ENCODE data around the gene SEC24D.

SEC24D gene

GRCh38 chr4:118811832-118812231 lies 24.1 kb downstream of the SEC24D start:
- Histone ChIP-seq H3K4me2 (ENCODE audit: low read length, poor library complexity, severe bottlenecking) (no peak overlapping the region), H3K9ac (ENCODE audit: low read length) (peak overlapping the region; percentile 77), H3K36me3 (ENCODE audit: control insufficient read depth in 1 of 2, insufficient read depth in 2 of 2, low read depth in 1 of 2, low read length in 2 of 2) (peaks cover 44 to 93% of the 10 kb centered on the region in 2 experiments), H3K9me3 (ENCODE audit: control insufficient read depth, low read length) (no peaks in the 10 kb centered on the region), H4K8ac (ENCODE audit: low read length) (no peak overlapping the region), H3K14ac (ENCODE audit: low read length in 2 of 2) (no peak overlapping the region), H3K4ac (ENCODE audit: low read depth in 1 of 2, low read length in 2 of 2) (no peak overlapping the region), H3K4me1 (ENCODE audit: control insufficient read depth, insufficient read depth, low read depth, low read length) (no peaks in the 10 kb centered on the region), H2BK15ac (ENCODE audit: low read depth, poor library complexity, severe bottlenecking) (no peak overlapping the region), H2BK5ac (ENCODE audit: low read depth, low read length, poor library complexity, severe bottlenecking) (no peak overlapping the region), H2BK120ac (ENCODE audit: low read depth, low read length) (no peak overlapping the region), H3K23ac (ENCODE audit: low read length in 2 of 2) (no peak overlapping the region), H3K27me3 (ENCODE audit: control insufficient read depth in 1 of 2, insufficient read depth in 1 of 2, low read length in 2 of 2) (no peaks in the 10 kb centered on the region), H2AK5ac (ENCODE audit: low read length, severe bottlenecking) (no peak overlapping the region), H3K4me3 (ENCODE audit: insufficient read depth in 1 of 2, low read depth in 1 of 2, low read length in 2 of 2) (no peak overlapping the region), H3K27ac (ENCODE audit: low read length, poor library complexity, severe bottlenecking) (no peak overlapping the region), H4K91ac (ENCODE audit: low read length) (no peak overlapping the region), H2BK12ac (ENCODE audit: low read length in 2 of 2) (no peak overlapping the region), H2AFZ (ENCODE audit: low read depth, low read length) (no peak overlapping the region), H3K79me1 (replicated peaks; ENCODE audit: low read length, poor library complexity, severe bottlenecking) (peaks cover 30% of the 10 kb centered on the region), H3K18ac (ENCODE audit: low read depth in 1 of 2, low read length in 2 of 2) (no peak overlapping the region)
- over 99% methylated on average over 3 of the region's 3 CpGs for WGBS
- DNase-seq = no peak

DNA sequence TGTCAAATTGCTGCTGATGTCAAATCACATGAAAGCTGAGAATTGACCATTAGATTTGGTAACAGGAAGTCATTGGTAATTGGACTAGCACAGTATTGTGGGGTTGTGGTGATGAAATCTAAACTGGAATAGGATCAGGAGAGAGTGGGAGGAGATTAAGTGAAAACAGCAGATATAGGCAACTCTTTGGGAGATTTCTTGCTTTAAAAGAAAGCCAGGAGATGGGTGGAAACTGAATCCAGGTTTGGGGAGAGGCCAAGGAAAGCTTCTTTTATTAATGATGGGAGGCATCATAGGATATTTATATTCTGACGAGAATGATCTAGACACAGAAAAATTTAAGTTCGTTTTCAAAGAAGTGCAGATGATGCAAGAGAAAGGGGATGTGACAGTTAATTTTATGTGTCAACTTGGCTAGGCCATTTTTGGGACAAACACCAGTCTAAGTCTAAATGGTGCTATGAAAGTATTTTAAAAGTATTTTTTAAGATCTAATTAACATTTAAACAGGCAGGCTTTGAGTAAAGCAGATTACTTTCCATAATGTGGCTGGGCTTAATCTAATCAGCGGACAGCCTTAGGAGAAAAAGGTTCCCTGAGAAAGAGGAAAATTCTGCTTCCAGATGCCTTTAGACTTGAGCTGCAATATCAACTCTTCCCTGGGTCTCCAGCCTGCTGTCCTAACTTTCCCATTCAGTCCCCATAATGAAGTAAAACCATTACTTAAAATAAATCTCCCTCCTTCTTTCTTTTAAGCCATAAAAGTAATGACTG lies 24.7 kb downstream of the SEC24D start:
- Histone ChIP-seq H3K14ac (ENCODE audit: low read length in 2 of 2) (no peak overlapping the region), H2BK120ac (ENCODE audit: low read depth, low read length) (no peak overlapping the region), H2AFZ (ENCODE audit: low read depth, low read length) (no peak overlapping the region), H3K23ac (ENCODE audit: low read length in 2 of 2) (no peak overlapping the region), H4K8ac (ENCODE audit: low read length) (no peak overlapping the region), H3K36me3 (ENCODE audit: control insufficient read depth in 1 of 2, insufficient read depth in 2 of 2, low read depth in 1 of 2, low read length in 2 of 2) (peaks cover 51 to 93% of the 10 kb centered on the region in 2 experiments), H3K18ac (ENCODE audit: low read depth in 1 of 2, low read length in 2 of 2) (no peak overlapping the region), H3K9me3 (ENCODE audit: control insufficient read depth, low read length) (no peaks in the 10 kb centered on the region), H2BK5ac (ENCODE audit: low read depth, low read length, poor library complexity, severe bottlenecking) (no peak overlapping the region), H2BK12ac (ENCODE audit: low read length in 2 of 2) (no peak overlapping the region), H3K4ac (ENCODE audit: low read depth in 1 of 2, low read length in 2 of 2) (no peak overlapping the region), H3K27ac (ENCODE audit: low read length, poor library complexity, severe bottlenecking) (no peak overlapping the region), H4K91ac (ENCODE audit: low read length) (no peak overlapping the region), H3K27me3 (ENCODE audit: control insufficient read depth in 1 of 2, insufficient read depth in 1 of 2, low read length in 2 of 2) (no peaks in the 10 kb centered on the region), H3K4me2 (ENCODE audit: low read length, poor library complexity, severe bottlenecking) (no peak overlapping the region), H3K4me1 (ENCODE audit: control insufficient read depth, insufficient read depth, low read depth, low read length) (no peaks in the 10 kb centered on the region), H2BK15ac (ENCODE audit: low read depth, poor library complexity, severe bottlenecking) (no peak overlapping the region), H3K79me1 (replicated peaks; ENCODE audit: low read length, poor library complexity, severe bottlenecking) (peaks cover 32% of the 10 kb centered on the region), H3K9ac (ENCODE audit: low read length) (peak overlapping the region; percentile 77), H3K4me3 (ENCODE audit: insufficient read depth in 1 of 2, low read depth in 1 of 2, low read length in 2 of 2) (no peak overlapping the region), H2AK5ac (ENCODE audit: low read length, severe bottlenecking) (no peak overlapping the region)
- WGBS = 73% methylated on average over 3 of the region's 3 CpGs
- peak; percentile 59 for DNase-seq

DNA sequence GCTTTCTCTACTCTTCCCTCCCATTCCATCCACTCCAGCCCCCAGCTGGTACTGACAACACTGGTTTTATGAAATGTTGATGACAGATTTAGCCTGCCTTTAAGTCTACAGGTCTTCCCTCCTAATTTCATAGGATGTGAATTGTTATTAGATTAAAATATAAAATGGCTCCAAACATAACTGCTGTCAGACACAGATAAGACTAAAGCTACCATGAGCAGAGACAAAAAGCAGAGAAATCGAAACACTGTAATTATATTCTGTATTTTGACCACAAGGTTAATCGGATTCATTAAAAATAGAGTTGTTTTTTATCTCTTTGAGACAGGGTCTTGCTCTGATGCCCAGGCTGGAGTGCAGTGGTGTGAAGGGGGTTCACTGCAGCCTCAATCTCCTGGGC lies 28.3 kb downstream of the SEC24D start:
- H2AK5ac ChIP-seq (ENCODE audit: low read length, severe bottlenecking) = no peak overlapping the region
- H4K8ac ChIP-seq (ENCODE audit: low read length) = no peak overlapping the region
- no peaks in the 10 kb centered on the region for H3K4me1 ChIP-seq (ENCODE audit: control insufficient read depth, insufficient read depth, low read depth, low read length)
- no peak overlapping the region for H3K27ac ChIP-seq (ENCODE audit: low read length, poor library complexity, severe bottlenecking)
- H3K9ac ChIP-seq (ENCODE audit: low read length) = peak overlapping the region; percentile 1
- H3K14ac ChIP-seq (ENCODE audit: low read length in 2 of 2) = no peak overlapping the region
- WGBS = 100% methylated on average over 1 of the region's 2 CpGs
- H4K91ac ChIP-seq (ENCODE audit: low read length) = no peak overlapping the region
- H2AFZ ChIP-seq (ENCODE audit: low read depth, low read length) = no peak overlapping the region
- H3K18ac ChIP-seq (ENCODE audit: low read depth in 1 of 2, low read length in 2 of 2) = no peak overlapping the region
- no peak overlapping the region for H3K4me2 ChIP-seq (ENCODE audit: low read length, poor library complexity, severe bottlenecking)
- H3K79me1 ChIP-seq (replicated peaks; ENCODE audit: low read length, poor library complexity, severe bottlenecking) = peaks cover 18% of the 10 kb centered on the region
- no peak for DNase-seq
- H2BK120ac ChIP-seq (ENCODE audit: low read depth, low read length) = no peak overlapping the region
- no peak overlapping the region for H3K4ac ChIP-seq (ENCODE audit: low read depth in 1 of 2, low read length in 2 of 2)
- H3K23ac ChIP-seq (ENCODE audit: low read length in 2 of 2) = no peak overlapping the region
- peaks cover 32 to 93% of the 10 kb centered on the region in 2 experiments for H3K36me3 ChIP-seq (ENCODE audit: control insufficient read depth in 1 of 2, insufficient read depth in 2 of 2, low read depth in 1 of 2, low read length in 2 of 2)
- no peak overlapping the region for H2BK15ac ChIP-seq (ENCODE audit: low read depth, poor library complexity, severe bottlenecking)
- H3K4me3 ChIP-seq (ENCODE audit: insufficient read depth in 1 of 2, low read depth in 1 of 2, low read length in 2 of 2) = no peak overlapping the region
- H2BK5ac ChIP-seq (ENCODE audit: low read depth, low read length, poor library complexity, severe bottlenecking) = no peak overlapping the region
- H2BK12ac ChIP-seq (ENCODE audit: low read length in 2 of 2) = no peak overlapping the region
- no peaks in the 10 kb centered on the region for H3K27me3 ChIP-seq (ENCODE audit: control insufficient read depth in 1 of 2, insufficient read depth in 1 of 2, low read length in 2 of 2)
- no peaks in the 10 kb centered on the region for H3K9me3 ChIP-seq (ENCODE audit: control insufficient read depth, low read length)

DNA sequence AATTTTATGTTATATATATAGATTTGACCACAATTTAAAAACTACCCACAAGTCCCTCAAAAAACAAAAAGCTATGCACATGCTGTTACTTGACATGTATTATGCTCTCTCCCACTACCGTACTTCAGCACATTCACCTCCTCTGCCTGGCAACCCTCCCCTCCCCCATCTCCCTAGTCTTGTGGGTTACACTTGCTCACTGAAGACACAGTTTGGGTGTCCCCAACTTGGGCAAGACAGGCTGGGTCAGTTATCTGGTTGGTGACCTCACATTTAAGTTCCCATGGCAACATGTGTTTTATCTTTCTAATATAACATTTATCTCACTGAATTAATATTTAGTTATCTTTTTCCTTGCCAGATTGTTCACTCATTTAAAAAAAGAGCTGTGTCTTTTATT lies 32.7 kb downstream of the SEC24D start:
- Histone ChIP-seq H3K4me3 (ENCODE audit: insufficient read depth in 1 of 2, low read depth in 1 of 2, low read length in 2 of 2) (no peak overlapping the region), H3K14ac (ENCODE audit: low read length in 2 of 2) (no peak overlapping the region), H3K36me3 (ENCODE audit: control insufficient read depth in 1 of 2, insufficient read depth in 2 of 2, low read depth in 1 of 2, low read length in 2 of 2) (peaks cover 36 to 97% of the 10 kb centered on the region in 2 experiments), H2BK12ac (ENCODE audit: low read length in 2 of 2) (no peak overlapping the region), H4K8ac (ENCODE audit: low read length) (no peak overlapping the region), H2BK5ac (ENCODE audit: low read depth, low read length, poor library complexity, severe bottlenecking) (no peak overlapping the region), H3K4me2 (ENCODE audit: low read length, poor library complexity, severe bottlenecking) (no peak overlapping the region), H2BK120ac (ENCODE audit: low read depth, low read length) (no peak overlapping the region), H3K27me3 (ENCODE audit: control insufficient read depth in 1 of 2, insufficient read depth in 1 of 2, low read length in 2 of 2) (no peaks in the 10 kb centered on the region), H3K27ac (ENCODE audit: low read length, poor library complexity, severe bottlenecking) (no peak overlapping the region), H3K9me3 (ENCODE audit: control insufficient read depth, low read length) (no peaks in the 10 kb centered on the region), H4K91ac (ENCODE audit: low read length) (no peak overlapping the region), H3K4ac (ENCODE audit: low read depth in 1 of 2, low read length in 2 of 2) (no peak overlapping the region), H3K23ac (ENCODE audit: low read length in 2 of 2) (no peak overlapping the region), H3K79me1 (replicated peaks; ENCODE audit: low read length, poor library complexity, severe bottlenecking) (peaks cover 24% of the 10 kb centered on the region), H3K4me1 (ENCODE audit: control insufficient read depth, insufficient read depth, low read depth, low read length) (no peaks in the 10 kb centered on the region), H2AK5ac (ENCODE audit: low read length, severe bottlenecking) (no peak overlapping the region), H2AFZ (ENCODE audit: low read depth, low read length) (no peak overlapping the region), H3K9ac (ENCODE audit: low read length) (peak overlapping the region; percentile 57), H2BK15ac (ENCODE audit: low read depth, poor library complexity, severe bottlenecking) (no peak overlapping the region), H3K18ac (ENCODE audit: low read depth in 1 of 2, low read length in 2 of 2) (no peak overlapping the region)
- 94% methylated on average over 1 of the region's 1 CpG for WGBS
- no peak for DNase-seq

Data from mesenchymal stem cell (in vitro differentiated cells and primary cell).